H9 (cell line): ENCODE data around the gene PTPRK. TPM values are rescaled to one million over a fixed set of nuclear protein-coding genes. Genes with fewer than 3 reads are reported as not detected.

Source experiments
- DNase-seq: peaks from one replicate; pipeline ENCODE4 v3.0.0-alpha.2; 2017
- H2AFZ ChIP-seq: one replicate; pipeline ENCODE4 v1.6.1; 2013; ENCODE audit warnings: mild to moderate bottlenecking, low read length, control low read depth, moderate library complexity
- H2AK5ac ChIP-seq: 2 replicates; pipeline ENCODE4 v1.6.1; 2013; ENCODE audit warnings: low read length, control low read depth, mixed read lengths; ENCODE audit not compliant: insufficient read length
- H2BK120ac ChIP-seq: one replicate; pipeline ENCODE4 v1.6.1; 2013; ENCODE audit warnings: low read depth, mild to moderate bottlenecking, low read length, control low read depth, inconsistent platforms; ENCODE audit not compliant: poor library complexity, severe bottlenecking
- H2BK12ac ChIP-seq: 2 replicates; pipeline ENCODE4 v1.6.1; 2013; ENCODE audit warnings: low read length, control low read depth, mixed read lengths, low read depth; ENCODE audit not compliant: insufficient read length
- H2BK15ac ChIP-seq: 2 replicates; pipeline ENCODE4 v1.6.1; 2013; ENCODE audit warnings: low read depth, low read length, control low read depth
- H2BK20ac ChIP-seq: one replicate; pipeline ENCODE4 v1.6.1; 2013; ENCODE audit warnings: low read depth, mild to moderate bottlenecking, low read length, control low read depth, inconsistent platforms; ENCODE audit not compliant: poor library complexity, severe bottlenecking
- H2BK5ac ChIP-seq: 2 replicates; pipeline ENCODE4 v1.6.1; 2013; ENCODE audit warnings: low read length, control low read depth, mixed read lengths; ENCODE audit not compliant: insufficient read length
- H3K14ac ChIP-seq: 2 replicates; pipeline ENCODE4 v1.6.1; 2013; ENCODE audit warnings: low read length, control low read depth; ENCODE audit not compliant: insufficient read depth
- H3K18ac ChIP-seq: 2 replicates; pipeline ENCODE4 v1.6.1; 2013; ENCODE audit warnings: low read depth, mild to moderate bottlenecking, mixed read lengths, low read length, control low read depth; ENCODE audit not compliant: insufficient read length
- H3K23ac ChIP-seq: 2 replicates; pipeline ENCODE4 v1.6.1; 2013; ENCODE audit warnings: low read length, control low read depth, mixed read lengths, low read depth; ENCODE audit not compliant: insufficient read length
- H3K23me2 ChIP-seq: 2 replicates; pipeline ENCODE4 v1.6.1; 2013; ENCODE audit warnings: low read depth, mild to moderate bottlenecking, mixed read lengths, low read length, control low read depth; ENCODE audit not compliant: insufficient read length, poor library complexity, severe bottlenecking
- H3K27ac ChIP-seq: 2 replicates; pipeline ENCODE4 v1.5.1; 2013; ENCODE audit warnings: low read length, control low read depth, mixed read lengths, low read depth; ENCODE audit not compliant: insufficient read length
- H3K27me3 ChIP-seq: 2 replicates; pipeline ENCODE4 v1.6.1; 2013; ENCODE audit warnings: low read length, control low read depth, inconsistent platforms; ENCODE audit not compliant: insufficient read depth
- H3K4ac ChIP-seq: 2 replicates; pipeline ENCODE4 v1.6.1; 2013; ENCODE audit warnings: low read depth, mild to moderate bottlenecking, control low read depth, inconsistent platforms, low read length, moderate library complexity
- H3K4me1 ChIP-seq: 2 replicates; pipeline ENCODE4 v1.6.1; 2013; ENCODE audit warnings: low read length, control low read depth, inconsistent platforms; ENCODE audit not compliant: insufficient read depth
- H3K4me2 ChIP-seq: 2 replicates; pipeline ENCODE4 v1.6.1; 2013; ENCODE audit warnings: low read length, control low read depth, mixed read lengths; ENCODE audit not compliant: insufficient read length, insufficient read depth
- H3K56ac ChIP-seq: 2 replicates; pipeline ENCODE4 v1.6.1; 2013; ENCODE audit warnings: low read depth, mild to moderate bottlenecking, mixed read lengths, low read length, control low read depth; ENCODE audit not compliant: insufficient read length
- H3K79me1 ChIP-seq: 2 replicates; pipeline ENCODE4 v1.6.1; 2013; ENCODE audit warnings: low read depth, mild to moderate bottlenecking, moderate library complexity, low read length, control low read depth, inconsistent platforms; ENCODE audit not compliant: insufficient read depth, poor library complexity, severe bottlenecking
- H3K79me2 ChIP-seq: 2 replicates; pipeline ENCODE4 v1.6.1; 2013; ENCODE audit warnings: low read length, control low read depth, inconsistent platforms; ENCODE audit not compliant: insufficient read depth
- H3K9ac ChIP-seq: 2 replicates; pipeline ENCODE4 v1.6.1; 2013; ENCODE audit warnings: low read length, control low read depth, mixed read lengths; ENCODE audit not compliant: insufficient read length; ENCODE audit errors: extremely low read depth
- H3K9me3 ChIP-seq: one replicate; pipeline ENCODE4 v1.6.1; 2013; ENCODE audit warnings: low read depth, low read length, inconsistent platforms; ENCODE audit not compliant: control insufficient read depth
- H3T11ph ChIP-seq: one replicate; pipeline ENCODE4 v1.6.1; 2013; ENCODE audit warnings: mild to moderate bottlenecking, low read length, control low read depth, inconsistent platforms
- H4K20me1 ChIP-seq: one replicate; pipeline ENCODE4 v1.6.1; 2013; ENCODE audit not compliant: control insufficient read depth, insufficient read length, insufficient read depth
- H4K5ac ChIP-seq: 2 replicates; pipeline ENCODE4 v1.6.1; 2013; ENCODE audit warnings: low read depth, mild to moderate bottlenecking, mixed read lengths, low read length, control low read depth; ENCODE audit not compliant: insufficient read length
- H4K8ac ChIP-seq: replicated peaks from 2 replicates; pipeline ENCODE4 v1.6.1; 2013; ENCODE audit warnings: low read length, control low read depth, mixed read lengths, low read depth; ENCODE audit not compliant: insufficient read length
- H4K91ac ChIP-seq: 2 replicates; pipeline ENCODE4 v1.6.1; 2013; ENCODE audit warnings: low read depth, mild to moderate bottlenecking, moderate library complexity, mixed read lengths, low read length, control low read depth; ENCODE audit not compliant: insufficient read length
- H3K27ac Mint-ChIP-seq, 3 experiments: 2 replicates in 2 of 3; 3 replicates in 1 of 3; pipeline ENCODE4 v1.8.0; 2020 to 2021; ENCODE audit warnings: mixed read lengths in 3 of 3, mild to moderate bottlenecking in 1 of 3, moderate library complexity in 1 of 3
- H3K27me3 Mint-ChIP-seq: 2 replicates; pipeline ENCODE4 v1.8.0; 2021; ENCODE audit warnings: low read depth, mild to moderate bottlenecking, moderate library complexity, mixed read lengths
- H3K36me3 Mint-ChIP-seq, 3 experiments: 2 replicates in 2 of 3; 3 replicates in 1 of 3; pipeline ENCODE4 v1.8.0; 2020 to 2021; ENCODE audit warnings: low read depth in 3 of 3, mixed read lengths in 3 of 3; ENCODE audit not compliant: insufficient read depth in 1 of 3
- H3K4me1 Mint-ChIP-seq, 2 experiments: 2 replicates each; pipeline ENCODE4 v1.8.0; 2020; ENCODE audit warnings: mixed read lengths in 2 of 2
- H3K4me3 Mint-ChIP-seq, 2 experiments: 2 replicates in 1 of 2; 3 replicates in 1 of 2; pipeline ENCODE4 v1.8.0; 2020 to 2021; ENCODE audit warnings: mild to moderate bottlenecking in 2 of 2, mixed read lengths in 2 of 2, moderate library complexity in 1 of 2
- H3K9me3 Mint-ChIP-seq, 2 experiments: 2 replicates in 1 of 2; 3 replicates in 1 of 2; pipeline ENCODE4 v1.8.0; 2020; ENCODE audit warnings: mild to moderate bottlenecking in 2 of 2, mixed read lengths in 2 of 2, moderate library complexity in 1 of 2
- WGBS: extraction: QIAGEN DNeasy Blood & Tissue Kit; methylation state at CpG from one replicate; pipeline ENCODE4 v1.1.7; 2013; ENCODE audit warnings: missing lambda C conversion rate, low lambda C conversion rate, mixed read lengths; ENCODE audit not compliant: insufficient read length; ENCODE audit errors: extremely low coverage; 5-methylcytosine and 5-hydroxymethylcytosine counted together
- total RNA-seq: library from RNA; stranded (reverse); gene quantifications from 2 replicates; pipeline ENCODE4 v1.2.1, GENCODE V29; 2021
- TF ChIP-seq, protein P1 (sequence below): fragments of 200-600 bp; sonication (generic); conservative IDR thresholded peaks from 3 replicates; pipeline ENCODE4 v1.8.0; 2021; ENCODE audit warnings: antibody characterized with exemption, mild to moderate bottlenecking

The PTPRK gene
- total RNA-seq, 1 experiment from 2014 or later, result 47.9 TPM

DNA sequence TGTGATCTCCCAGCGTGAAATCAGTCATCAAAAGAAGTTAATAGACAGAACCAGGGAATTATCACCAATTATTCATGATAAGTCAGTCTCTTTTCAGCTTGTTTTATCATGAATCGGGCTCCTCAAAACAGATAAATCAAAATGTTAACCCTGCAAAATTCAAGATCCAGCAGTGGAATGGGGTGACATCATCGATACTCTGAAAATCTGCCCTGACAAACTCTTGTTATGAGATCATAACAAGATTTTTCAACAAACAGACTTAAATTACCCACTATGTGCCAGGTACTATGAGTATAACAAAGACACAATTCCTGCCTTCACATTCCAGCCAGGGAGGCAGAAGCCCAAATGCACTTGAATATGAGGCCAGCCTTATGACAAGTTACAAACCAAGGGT, 64.4 kb downstream of the PTPRK start:
- no peak overlapping the region for H4K8ac ChIP-seq
- no peak overlapping the region for H2BK15ac ChIP-seq
- H3K18ac ChIP-seq, result no peak overlapping the region
- no peak overlapping the region for H3T11ph ChIP-seq
- no peak overlapping the region for H4K91ac ChIP-seq
- no peaks in the 10 kb centered on the region for H4K20me1 ChIP-seq
- Mint-ChIP-seq H3K4me3 (no peak overlapping the region), H3K27ac (no peak overlapping the region), H3K4me1 (peaks cover 2 to 3% of the 10 kb centered on the region in 2 experiments; a peak in 2 of 4 replicates), H3K9me3 (no peaks in the 10 kb centered on the region), H3K27me3 (no peaks in the 10 kb centered on the region), H3K36me3 (no peaks in the 10 kb centered on the region)
- H3K4me1 ChIP-seq, result no peaks in the 10 kb centered on the region; the same call in 1 of the 2 replicates
- no peak overlapping the region for H3K23ac ChIP-seq
- H2BK5ac ChIP-seq, result no peak overlapping the region
- no peak overlapping the region for H4K5ac ChIP-seq
- H3K14ac ChIP-seq, result no peak overlapping the region
- H3K56ac ChIP-seq, result no peak overlapping the region
- H3K27ac ChIP-seq, result no peak overlapping the region
- H3K79me1 ChIP-seq, result peaks cover 3% of the 10 kb centered on the region
- no peak overlapping the region for H3K4ac ChIP-seq
- WGBS, result no CpG with 5 or more reads among the region's 3 CpGs
- H2AK5ac ChIP-seq, result no peak overlapping the region
- TF ChIP-seq, protein P1, sequence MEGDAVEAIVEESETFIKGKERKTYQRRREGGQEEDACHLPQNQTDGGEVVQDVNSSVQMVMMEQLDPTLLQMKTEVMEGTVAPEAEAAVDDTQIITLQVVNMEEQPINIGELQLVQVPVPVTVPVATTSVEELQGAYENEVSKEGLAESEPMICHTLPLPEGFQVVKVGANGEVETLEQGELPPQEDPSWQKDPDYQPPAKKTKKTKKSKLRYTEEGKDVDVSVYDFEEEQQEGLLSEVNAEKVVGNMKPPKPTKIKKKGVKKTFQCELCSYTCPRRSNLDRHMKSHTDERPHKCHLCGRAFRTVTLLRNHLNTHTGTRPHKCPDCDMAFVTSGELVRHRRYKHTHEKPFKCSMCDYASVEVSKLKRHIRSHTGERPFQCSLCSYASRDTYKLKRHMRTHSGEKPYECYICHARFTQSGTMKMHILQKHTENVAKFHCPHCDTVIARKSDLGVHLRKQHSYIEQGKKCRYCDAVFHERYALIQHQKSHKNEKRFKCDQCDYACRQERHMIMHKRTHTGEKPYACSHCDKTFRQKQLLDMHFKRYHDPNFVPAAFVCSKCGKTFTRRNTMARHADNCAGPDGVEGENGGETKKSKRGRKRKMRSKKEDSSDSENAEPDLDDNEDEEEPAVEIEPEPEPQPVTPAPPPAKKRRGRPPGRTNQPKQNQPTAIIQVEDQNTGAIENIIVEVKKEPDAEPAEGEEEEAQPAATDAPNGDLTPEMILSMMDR, result no peak
- no peaks in the 10 kb centered on the region for H3K9me3 ChIP-seq
- H3K27me3 ChIP-seq, result no peaks in the 10 kb centered on the region
- no peak overlapping the region for H2BK12ac ChIP-seq
- H3K9ac ChIP-seq, result no peak overlapping the region
- no peak overlapping the region for H2AFZ ChIP-seq
- H2BK20ac ChIP-seq, result no peak overlapping the region
- no peak for DNase-seq
- H3K79me2 ChIP-seq, result peaks cover 3% of the 10 kb centered on the region; the same call in 1 of the 2 replicates
- no peaks in the 10 kb centered on the region for H3K23me2 ChIP-seq
- no peak overlapping the region for H3K4me2 ChIP-seq
- H2BK120ac ChIP-seq, result no peak overlapping the region
